MM.1S (cell line): Measurements from ENCODE around the gene DNAI1.

Source experiments
- CTCF ChIP-seq: fragments of 300-600 bp; sonication (generic); IDR thresholded peaks from 2 replicates; pipeline ENCODE4 v1.5.1; 2016; ENCODE audit warnings: antibody characterized with exemption, low read length, mixed read lengths
- EZH2 ChIP-seq: fragments of 300-600 bp; sonication (generic); optimal IDR thresholded peaks from 2 replicates; pipeline ENCODE3; 2017; ENCODE audit warnings: low read depth, mild to moderate bottlenecking, antibody characterized with exemption, low read length, mixed read lengths
- EZH2phosphoT487 ChIP-seq: fragments of 300-600 bp; sonication (generic); IDR thresholded peaks from 2 replicates; pipeline ENCODE4 v1.6.1; 2018; ENCODE audit warnings: antibody characterized with exemption, low read length

GRCh38 chr9:34550681-34551270 lies 92.2 kb downstream of the DNAI1 start:
- no peak for TF ChIP-seq CTCF
- TF ChIP-seq EZH2phosphoT487 = no peak
- no peak for TF ChIP-seq EZH2
